GM19035 (cell line): Measurements from ENCODE around the gene LCN2.
"Not testable (repeated sequence)": the region's sequence is repeated elsewhere in the genome, so short reads cannot be mapped to it uniquely, and the experiment has no call there.

Experiments used
- ATAC-seq: cut with Tn5 transposase; IDR thresholded peaks from one replicate; pipeline ENCODE4 v1.9.1; 2021; ENCODE audit not compliant: unreplicated experiment

The LCN2 gene

DNA sequence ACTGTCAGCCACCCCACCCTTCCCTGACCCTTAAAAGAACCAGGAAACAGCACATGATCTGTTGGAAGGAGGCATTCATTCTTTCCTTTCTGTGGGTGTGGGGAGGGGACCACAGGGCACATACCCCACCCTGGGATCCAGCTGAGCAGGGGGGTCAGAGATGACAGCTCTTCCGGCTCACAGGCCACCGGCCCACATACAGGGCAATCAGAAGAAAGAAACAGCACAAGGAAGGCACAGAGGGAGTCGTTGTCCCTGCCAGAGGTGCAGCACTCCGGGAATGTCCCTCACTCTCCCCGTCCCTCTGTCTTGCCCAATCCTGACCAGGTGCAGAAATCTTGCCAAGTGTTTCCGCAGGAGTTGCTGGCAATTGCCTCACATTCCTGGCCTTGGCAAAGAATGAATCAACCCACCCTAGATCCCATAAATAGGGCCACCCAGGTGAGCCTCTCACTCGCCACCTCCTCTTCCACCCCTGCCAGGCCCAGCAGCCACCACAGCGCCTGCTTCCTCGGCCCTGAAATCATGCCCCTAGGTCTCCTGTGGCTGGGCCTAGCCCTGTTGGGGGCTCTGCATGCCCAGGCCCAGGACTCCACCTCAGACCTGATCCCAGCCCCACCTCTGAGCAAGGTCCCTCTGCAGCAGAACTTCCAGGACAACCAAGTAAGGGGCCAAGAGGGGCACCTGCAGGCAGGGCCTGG lies at the start of gene LCN2:
Gene LCN2 (plus strand): TSS at position 453 of the 701 bp plus-strand sequence. CDS start 73 bp downstream, at position 526.
- ATAC-seq, result no peak

- ATAC-seq, result no peak
Observed at GRCh38 chr9:128099932-128100491, 49.2 kb upstream of the LCN2 start.

- no peak for ATAC-seq
Observed at GRCh38 chr9:128100581-128100980, 48.7 kb upstream of the LCN2 start.

- no peak for ATAC-seq
Observed at GRCh38 chr9:128101231-128101661, 48.0 kb upstream of the LCN2 start.

DNA sequence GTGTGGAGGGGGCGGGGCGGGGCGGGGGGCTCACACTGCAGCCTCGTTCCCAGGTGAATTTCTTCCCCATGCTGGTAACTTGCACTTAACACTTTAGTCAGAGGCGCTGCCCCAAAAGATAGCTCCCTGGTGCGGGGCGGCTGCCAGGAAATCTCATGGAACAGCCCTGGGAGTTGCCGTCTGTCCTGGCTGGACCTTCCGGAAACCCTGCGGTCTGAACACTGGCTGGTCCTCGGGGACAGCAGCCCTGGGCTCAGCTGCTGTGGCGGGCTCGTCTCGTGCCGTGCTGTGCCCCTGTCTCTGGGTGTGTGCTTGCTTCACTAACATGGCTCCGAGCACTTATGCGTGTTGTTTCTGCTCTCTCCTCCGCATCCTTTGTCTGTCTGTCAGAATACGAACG lies 47.6 kb upstream of the LCN2 start:
- no peak for ATAC-seq

DNA sequence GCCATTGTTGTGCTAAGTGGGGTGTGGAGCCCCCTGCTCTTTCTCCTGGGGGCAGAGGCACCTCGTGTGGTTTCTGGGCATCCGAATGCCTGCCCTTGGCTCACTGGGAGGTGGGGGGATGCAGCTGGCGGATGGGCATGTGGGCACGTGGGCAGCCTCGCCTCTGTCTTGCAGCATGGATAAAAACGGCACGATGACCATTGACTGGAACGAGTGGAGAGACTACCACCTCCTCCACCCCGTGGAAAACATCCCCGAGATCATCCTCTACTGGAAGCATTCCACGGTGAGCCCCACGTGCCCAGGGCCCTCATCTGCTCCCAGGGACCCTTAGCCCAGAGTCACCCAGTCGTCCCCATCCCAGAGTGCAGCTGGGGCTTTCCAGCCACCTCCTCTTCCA lies 47.1 kb upstream of the LCN2 start:
- no peak for ATAC-seq

DNA sequence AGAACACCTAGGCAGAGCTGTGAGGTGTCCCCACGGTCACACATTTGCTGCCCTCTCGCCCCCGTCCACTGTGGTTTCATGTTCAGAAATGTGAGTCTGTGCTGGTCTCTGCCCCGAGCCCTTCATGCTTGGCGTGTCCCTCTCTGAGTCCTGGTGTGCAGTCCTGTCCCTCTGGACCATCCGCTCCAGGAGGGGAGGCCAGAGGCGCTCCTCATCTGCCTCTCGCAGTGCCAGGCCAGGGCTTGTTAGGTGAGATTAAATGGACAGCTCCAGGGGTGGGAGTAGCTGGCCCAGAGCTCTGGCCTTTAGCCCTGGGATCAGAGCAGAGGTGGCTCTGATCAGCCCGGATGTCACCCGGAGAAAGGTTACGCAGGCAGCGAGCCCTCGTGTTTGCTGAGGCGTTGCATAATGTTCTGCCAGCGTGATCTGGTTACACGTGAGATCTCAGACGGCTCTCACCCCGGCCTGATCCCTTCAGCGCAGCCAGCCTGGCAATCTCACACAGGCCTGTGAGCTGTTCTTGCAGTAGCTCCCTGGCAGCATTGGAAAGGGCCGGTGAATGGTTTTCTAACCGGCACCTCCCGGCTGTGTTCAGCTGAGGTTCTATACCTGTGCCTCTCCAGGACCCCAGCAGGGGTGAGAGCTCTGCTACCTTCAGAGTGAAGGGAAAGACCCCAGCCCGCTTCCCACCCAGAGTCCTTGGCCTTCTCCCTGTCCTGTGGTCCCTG lies 46.2 kb upstream of the LCN2 start:
- no peak for ATAC-seq

- ATAC-seq, result no peak
Observed at GRCh38 chr9:128103589-128103962, 45.7 kb upstream of the LCN2 start.

- no peak for ATAC-seq
Observed at GRCh38 chr9:128104171-128104618, 45.1 kb upstream of the LCN2 start.

DNA sequence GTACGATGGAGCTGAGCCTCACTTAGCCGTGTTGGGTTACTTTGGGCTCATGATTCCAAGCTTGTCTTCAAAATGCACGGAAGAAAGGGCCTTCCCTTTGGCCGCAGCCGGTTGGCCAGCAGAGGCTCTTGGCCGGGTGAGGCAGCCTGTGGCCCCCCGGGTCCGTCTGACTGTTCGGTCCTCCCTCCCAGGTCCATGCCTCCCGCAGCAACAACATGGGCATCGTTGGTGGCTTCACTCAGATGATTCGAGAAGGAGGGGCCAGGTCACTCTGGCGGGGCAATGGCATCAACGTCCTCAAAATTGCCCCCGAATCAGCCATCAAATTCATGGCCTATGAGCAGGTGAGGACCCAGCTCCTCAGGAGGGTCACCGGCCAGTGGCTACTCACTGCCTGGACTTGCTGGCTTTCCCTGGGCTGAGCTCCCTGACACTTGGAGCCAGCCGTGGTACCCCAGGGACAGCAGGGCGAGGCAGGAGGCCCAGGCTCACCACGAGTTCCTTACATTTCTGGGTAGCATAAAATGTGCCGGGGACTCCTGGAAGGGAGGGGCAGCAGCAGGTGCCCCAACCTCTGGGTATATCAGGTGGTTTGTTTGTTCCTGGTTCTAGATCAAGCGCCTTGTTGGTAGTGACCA lies 43.6 kb upstream of the LCN2 start:
- ATAC-seq, result no peak

GRCh38 chr9:128106181-128106939 lies 42.9 kb upstream of the LCN2 start:
- no peak for ATAC-seq

DNA sequence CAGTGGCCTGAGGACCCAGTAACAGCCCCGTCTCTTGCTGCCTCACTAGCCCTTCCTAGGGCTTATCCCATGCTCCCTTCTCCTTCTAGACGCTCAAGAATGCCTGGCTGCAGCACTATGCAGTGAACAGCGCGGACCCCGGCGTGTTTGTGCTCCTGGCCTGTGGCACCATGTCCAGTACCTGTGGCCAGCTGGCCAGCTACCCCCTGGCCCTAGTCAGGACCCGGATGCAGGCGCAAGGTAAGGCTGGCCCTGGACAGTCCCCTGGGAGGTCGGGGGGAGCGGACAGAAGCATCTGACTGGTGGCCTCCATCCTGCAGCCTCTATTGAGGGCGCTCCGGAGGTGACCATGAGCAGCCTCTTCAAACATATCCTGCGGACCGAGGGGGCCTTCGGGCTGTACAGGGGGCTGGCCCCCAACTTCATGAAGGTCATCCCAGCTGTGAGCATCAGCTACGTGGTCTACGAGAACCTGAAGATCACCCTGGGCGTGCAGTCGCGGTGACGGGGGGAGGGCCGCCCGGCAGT lies 42.2 kb upstream of the LCN2 start:
- no peak for ATAC-seq

GRCh38 chr9:128107468-128108268 lies 41.6 kb upstream of the LCN2 start:
- no peak for ATAC-seq

DNA sequence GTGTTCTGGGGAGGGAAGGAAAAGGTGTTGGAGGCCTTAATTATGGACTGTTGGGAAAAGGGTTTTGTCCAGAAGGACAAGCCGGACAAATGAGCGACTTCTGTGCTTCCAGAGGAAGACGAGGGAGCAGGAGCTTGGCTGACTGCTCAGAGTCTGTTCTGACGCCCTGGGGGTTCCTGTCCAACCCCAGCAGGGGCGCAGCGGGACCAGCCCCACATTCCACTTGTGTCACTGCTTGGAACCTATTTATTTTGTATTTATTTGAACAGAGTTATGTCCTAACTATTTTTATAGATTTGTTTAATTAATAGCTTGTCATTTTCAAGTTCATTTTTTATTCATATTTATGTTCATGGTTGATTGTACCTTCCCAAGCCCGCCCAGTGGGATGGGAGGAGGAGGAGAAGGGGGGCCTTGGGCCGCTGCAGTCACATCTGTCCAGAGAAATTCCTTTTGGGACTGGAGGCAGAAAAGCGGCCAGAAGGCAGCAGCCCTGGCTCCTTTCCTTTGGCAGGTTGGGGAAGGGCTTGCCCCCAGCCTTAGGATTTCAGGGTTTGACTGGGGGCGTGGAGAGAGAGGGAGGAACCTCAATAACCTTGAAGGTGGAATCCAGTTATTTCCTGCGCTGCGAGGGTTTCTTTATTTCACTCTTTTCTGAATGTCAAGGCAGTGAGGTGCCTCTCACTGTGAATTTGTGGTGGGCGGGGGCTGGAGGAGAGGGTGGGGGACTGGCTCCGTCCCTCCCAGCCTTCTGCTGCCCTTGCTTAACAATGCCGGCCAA lies 40.8 kb upstream of the LCN2 start:
- no peak for ATAC-seq

DNA sequence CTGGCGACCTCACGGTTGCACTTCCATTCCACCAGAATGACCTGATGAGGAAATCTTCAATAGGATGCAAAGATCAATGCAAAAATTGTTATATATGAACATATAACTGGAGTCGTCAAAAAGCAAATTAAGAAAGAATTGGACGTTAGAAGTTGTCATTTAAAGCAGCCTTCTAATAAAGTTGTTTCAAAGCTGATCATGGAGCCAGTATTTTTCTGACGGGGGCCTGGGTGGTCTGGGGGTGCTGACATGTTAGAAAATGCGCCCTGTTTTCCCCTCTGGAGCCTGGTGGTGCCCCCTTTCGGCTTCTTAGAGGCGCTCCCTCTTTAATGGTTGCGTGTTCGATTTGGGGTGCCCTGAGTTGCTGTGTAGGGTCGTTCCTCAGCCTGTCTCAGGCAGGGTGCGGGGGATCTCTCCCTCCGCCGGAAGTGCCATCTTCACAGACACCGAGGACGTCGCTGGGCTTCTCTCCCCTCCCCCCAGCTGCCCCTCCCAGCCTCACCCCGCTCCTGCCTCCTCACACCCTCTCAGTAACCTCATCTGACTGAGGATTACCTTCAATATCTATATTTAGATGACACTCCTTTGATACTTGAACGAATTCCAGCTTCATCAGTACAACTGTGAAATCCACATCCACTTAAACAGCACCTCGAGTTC lies 40.1 kb upstream of the LCN2 start:
- ATAC-seq, result no peak

GRCh38 chr9:128111726-128112125 lies 37.5 kb upstream of the LCN2 start:
- not testable (repeated sequence) for ATAC-seq

DNA sequence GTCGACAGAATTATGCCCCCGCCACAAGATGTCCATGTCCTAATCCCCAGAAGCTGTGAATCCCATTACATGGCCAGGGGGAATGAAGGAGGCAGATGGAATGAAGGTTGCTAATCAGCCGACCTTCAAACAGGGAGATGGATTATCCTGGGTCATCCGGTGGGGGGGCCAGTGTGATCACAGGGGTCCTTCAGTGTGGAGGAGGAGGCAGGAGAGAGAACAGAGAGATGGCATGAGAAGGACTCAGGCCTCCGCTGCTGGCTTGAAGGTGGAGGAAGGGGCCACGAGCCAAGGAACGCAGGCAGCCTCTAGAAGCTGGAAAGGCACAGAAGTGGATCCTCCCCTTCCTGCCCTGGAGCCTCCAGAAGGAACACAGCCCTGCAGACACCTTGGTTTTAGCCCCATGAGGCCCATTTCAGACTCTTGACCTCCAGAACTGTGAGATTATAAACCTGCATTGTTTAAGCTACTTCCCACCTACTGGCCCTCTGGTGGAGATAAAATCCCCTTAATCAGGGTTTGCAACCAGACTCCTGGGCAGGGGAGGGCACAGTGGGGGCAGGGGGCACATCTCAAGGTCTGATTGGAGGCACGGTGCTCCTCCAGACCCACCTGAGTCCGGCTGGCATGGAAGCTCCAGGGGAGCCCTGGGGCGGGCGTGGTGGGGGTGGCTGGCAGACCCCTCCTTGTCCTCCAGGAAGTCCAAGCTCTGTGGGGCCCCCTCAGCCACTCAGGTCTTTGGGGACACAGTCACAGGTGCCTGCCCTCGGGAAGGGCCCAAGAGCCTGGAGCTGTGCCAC lies 35.5 kb upstream of the LCN2 start:
- ATAC-seq, result no peak
